Ishikawa (cell line): ENCODE results near the gene XPO5.

Experiments used
- CEBPB ChIP-seq: IDR thresholded peaks from 2 replicates; pipeline ENCODE4 v1.6.1; 2012
- CREB1 ChIP-seq: IDR thresholded peaks from 2 replicates; pipeline ENCODE4 v1.6.1; 2012; ENCODE audit warnings: low read depth
- EGR1 ChIP-seq: IDR thresholded peaks from 2 replicates; pipeline ENCODE4 v1.6.1; 2012
- EP300 ChIP-seq: IDR thresholded peaks from 2 replicates; pipeline ENCODE4 v1.6.1; 2012; ENCODE audit warnings: borderline replicate concordance
- FOXM1 ChIP-seq: IDR thresholded peaks from 2 replicates; pipeline ENCODE4 v1.6.1; 2012; ENCODE audit warnings: low read depth, borderline replicate concordance
- NFIC ChIP-seq: IDR thresholded peaks from 2 replicates; pipeline ENCODE4 v1.6.1; 2012
- RAD21 ChIP-seq: IDR thresholded peaks from 2 replicates; pipeline ENCODE4 v1.6.1; 2012; ENCODE audit warnings: low read depth
- TAF1 ChIP-seq: IDR thresholded peaks from 2 replicates; pipeline ENCODE4 v1.6.1; 2012; ENCODE audit warnings: low read depth, mild to moderate bottlenecking
- TCF12 ChIP-seq: IDR thresholded peaks from 2 replicates; pipeline ENCODE4 v1.6.1; 2012; ENCODE audit warnings: low read depth
- TEAD4 ChIP-seq: IDR thresholded peaks from 2 replicates; pipeline ENCODE4 v1.6.1; 2012
- YY1 ChIP-seq: IDR thresholded peaks from 2 replicates; pipeline ENCODE4 v1.6.1; 2012; ENCODE audit warnings: low read depth
- ZBTB7A ChIP-seq: IDR thresholded peaks from 2 replicates; pipeline ENCODE4 v1.6.1; 2012; ENCODE audit warnings: low read depth
- TF ChIP-seq, protein P1 (sequence below): IDR thresholded peaks from 2 replicates; pipeline ENCODE4 v1.6.1; 2012; ENCODE audit warnings: low read depth, mild to moderate bottlenecking
- TF ChIP-seq, protein P2 (sequence below): IDR thresholded peaks from 2 replicates; pipeline ENCODE4 v1.6.1; 2012
- TF ChIP-seq, protein P3 (sequence below): IDR thresholded peaks from 2 replicates; pipeline ENCODE4 v1.6.1; 2012

XPO5 gene

DNA sequence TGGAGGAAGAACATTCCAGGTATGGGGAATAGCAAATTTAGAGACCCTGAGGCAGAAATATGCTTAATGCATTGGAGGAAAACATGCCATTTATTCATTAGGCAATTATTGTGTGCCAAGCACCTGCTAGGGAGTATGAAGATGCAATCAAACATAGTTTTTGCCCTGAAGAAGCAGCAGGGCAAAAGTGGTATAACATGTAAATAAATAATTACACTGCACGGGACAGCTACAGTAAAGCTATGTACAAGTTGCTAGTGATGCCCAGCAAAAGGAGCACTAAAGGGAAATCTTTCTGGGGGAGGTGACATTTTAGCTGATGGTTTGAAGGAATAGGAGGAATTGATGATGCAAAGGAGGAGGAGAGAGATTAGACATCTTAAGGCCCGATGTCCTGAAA lies 99.1 kb downstream of the XPO5 start:
- no peak for TF ChIP-seq CEBPB
- TF ChIP-seq EP300, result no peak
- no peak for TF ChIP-seq CREB1
- TF ChIP-seq TEAD4, result no peak
- TF ChIP-seq, protein P1, sequence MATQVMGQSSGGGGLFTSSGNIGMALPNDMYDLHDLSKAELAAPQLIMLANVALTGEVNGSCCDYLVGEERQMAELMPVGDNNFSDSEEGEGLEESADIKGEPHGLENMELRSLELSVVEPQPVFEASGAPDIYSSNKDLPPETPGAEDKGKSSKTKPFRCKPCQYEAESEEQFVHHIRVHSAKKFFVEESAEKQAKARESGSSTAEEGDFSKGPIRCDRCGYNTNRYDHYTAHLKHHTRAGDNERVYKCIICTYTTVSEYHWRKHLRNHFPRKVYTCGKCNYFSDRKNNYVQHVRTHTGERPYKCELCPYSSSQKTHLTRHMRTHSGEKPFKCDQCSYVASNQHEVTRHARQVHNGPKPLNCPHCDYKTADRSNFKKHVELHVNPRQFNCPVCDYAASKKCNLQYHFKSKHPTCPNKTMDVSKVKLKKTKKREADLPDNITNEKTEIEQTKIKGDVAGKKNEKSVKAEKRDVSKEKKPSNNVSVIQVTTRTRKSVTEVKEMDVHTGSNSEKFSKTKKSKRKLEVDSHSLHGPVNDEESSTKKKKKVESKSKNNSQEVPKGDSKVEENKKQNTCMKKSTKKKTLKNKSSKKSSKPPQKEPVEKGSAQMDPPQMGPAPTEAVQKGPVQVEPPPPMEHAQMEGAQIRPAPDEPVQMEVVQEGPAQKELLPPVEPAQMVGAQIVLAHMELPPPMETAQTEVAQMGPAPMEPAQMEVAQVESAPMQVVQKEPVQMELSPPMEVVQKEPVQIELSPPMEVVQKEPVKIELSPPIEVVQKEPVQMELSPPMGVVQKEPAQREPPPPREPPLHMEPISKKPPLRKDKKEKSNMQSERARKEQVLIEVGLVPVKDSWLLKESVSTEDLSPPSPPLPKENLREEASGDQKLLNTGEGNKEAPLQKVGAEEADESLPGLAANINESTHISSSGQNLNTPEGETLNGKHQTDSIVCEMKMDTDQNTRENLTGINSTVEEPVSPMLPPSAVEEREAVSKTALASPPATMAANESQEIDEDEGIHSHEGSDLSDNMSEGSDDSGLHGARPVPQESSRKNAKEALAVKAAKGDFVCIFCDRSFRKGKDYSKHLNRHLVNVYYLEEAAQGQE, result no peak

DNA sequence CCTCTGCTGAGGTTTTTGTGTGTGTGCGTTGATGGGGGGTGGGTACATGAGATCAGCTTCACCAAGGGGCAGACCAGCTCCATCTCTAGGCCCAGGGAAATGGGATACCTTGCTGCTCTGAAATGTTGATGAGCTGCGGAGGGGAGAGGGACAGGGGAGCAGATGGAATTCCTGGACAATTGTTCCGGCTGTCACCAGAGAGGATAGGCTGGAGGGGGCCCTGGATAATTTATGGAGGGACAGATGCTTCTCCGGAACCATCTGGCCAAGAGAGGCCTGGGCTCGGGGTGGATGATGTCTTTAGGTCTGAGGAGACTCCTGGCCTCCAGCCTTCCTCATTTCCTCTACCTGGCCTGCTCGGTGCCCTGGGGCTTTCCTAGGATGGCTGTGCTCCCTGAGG lies 100.3 kb downstream of the XPO5 start:
- no peak for TF ChIP-seq TEAD4
- TF ChIP-seq ZBTB7A, result no peak
- TF ChIP-seq YY1, result no peak
- no peak for TF ChIP-seq FOXM1
- TF ChIP-seq, protein P2, sequence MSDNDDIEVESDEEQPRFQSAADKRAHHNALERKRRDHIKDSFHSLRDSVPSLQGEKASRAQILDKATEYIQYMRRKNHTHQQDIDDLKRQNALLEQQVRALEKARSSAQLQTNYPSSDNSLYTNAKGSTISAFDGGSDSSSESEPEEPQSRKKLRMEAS, result no peak
- TF ChIP-seq EP300, result no peak
- no peak for TF ChIP-seq NFIC
- TF ChIP-seq, protein P1, result no peak
- no peak for TF ChIP-seq RAD21
- no peak for TF ChIP-seq TCF12
- no peak for TF ChIP-seq TAF1
- no peak for TF ChIP-seq CREB1
- TF ChIP-seq, protein P3, sequence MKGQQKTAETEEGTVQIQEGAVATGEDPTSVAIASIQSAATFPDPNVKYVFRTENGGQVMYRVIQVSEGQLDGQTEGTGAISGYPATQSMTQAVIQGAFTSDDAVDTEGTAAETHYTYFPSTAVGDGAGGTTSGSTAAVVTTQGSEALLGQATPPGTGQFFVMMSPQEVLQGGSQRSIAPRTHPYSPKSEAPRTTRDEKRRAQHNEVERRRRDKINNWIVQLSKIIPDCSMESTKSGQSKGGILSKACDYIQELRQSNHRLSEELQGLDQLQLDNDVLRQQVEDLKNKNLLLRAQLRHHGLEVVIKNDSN, result no peak
- TF ChIP-seq EGR1, result no peak
- TF ChIP-seq CEBPB, result no peak

DNA sequence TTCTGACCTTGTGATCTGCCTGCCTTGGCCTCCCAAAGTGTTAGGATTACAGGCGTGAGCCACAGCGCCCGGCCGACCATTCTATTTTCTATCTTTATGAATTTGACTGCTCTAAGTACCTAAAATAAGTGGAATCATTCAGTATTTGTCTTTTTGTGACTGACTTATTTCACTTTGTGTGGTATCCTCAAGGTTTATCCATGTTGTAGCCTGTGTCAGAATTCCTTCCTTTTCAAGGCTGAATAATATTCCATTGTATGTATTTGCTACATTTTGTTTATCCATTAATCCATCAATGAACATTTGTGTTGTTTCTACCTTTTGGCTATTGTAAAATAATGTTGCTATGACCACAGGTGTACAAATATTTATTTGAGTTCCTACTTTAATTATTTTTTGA lies 103.3 kb downstream of the XPO5 start:
- TF ChIP-seq, protein P2, result no peak
- TF ChIP-seq TCF12 (no peak), EGR1 (no peak), TAF1 (no peak), TEAD4 (no peak), CREB1 (no peak), YY1 (no peak), CEBPB (no peak), FOXM1 (no peak), NFIC (no peak), ZBTB7A (no peak), RAD21 (no peak)
- TF ChIP-seq, protein P3, result no peak
- TF ChIP-seq, protein P1, result no peak
